GM19025 (cell line): Measurements from ENCODE around the gene CUL2.
"Not testable (repeated sequence)": the region's sequence is repeated elsewhere in the genome, so short reads cannot be mapped to it uniquely, and the experiment has no call there.

Experiments used
- ATAC-seq: cut with Tn5 transposase; IDR thresholded peaks from one replicate; pipeline ENCODE4 v1.9.1; 2021; ENCODE audit warnings: mild to moderate bottlenecking, low read depth, moderate library complexity; ENCODE audit not compliant: unreplicated experiment

The CUL2 gene

GRCh38 chr10:35025916-35026315 is 64.2 kb downstream of the CUL2 start:
- ATAC-seq = no peak

- ATAC-seq = no peak
Measured at GRCh38 chr10:35020481-35020880, 69.7 kb downstream of the CUL2 start.

- ATAC-seq = no peak
Measured at GRCh38 chr10:35019041-35020024, 70.8 kb downstream of the CUL2 start.

- ATAC-seq = no peak
Measured at GRCh38 chr10:35017608-35018007, 72.5 kb downstream of the CUL2 start.

- no peak for ATAC-seq
Measured at GRCh38 chr10:35015843-35016408, 74.2 kb downstream of the CUL2 start.

GRCh38 chr10:35012781-35013180 is 77.4 kb downstream of the CUL2 start:
- no peak for ATAC-seq

GRCh38 chr10:35011771-35012191 is 78.4 kb downstream of the CUL2 start:
- ATAC-seq = no peak

GRCh38 chr10:35007858-35008301 is 82.3 kb downstream of the CUL2 start:
- ATAC-seq = no peak

- ATAC-seq = no peak
Measured at GRCh38 chr10:35006836-35007235, 83.3 kb downstream of the CUL2 start.

- ATAC-seq = no peak
Measured at GRCh38 chr10:35005868-35006267, 84.3 kb downstream of the CUL2 start.

- no peak for ATAC-seq
Measured at GRCh38 chr10:35004651-35005050, 85.5 kb downstream of the CUL2 start.

GRCh38 chr10:35003906-35004305 is 86.2 kb downstream of the CUL2 start:
- no peak for ATAC-seq

GRCh38 chr10:35000936-35001335 is 89.2 kb downstream of the CUL2 start:
- no peak for ATAC-seq

- no peak for ATAC-seq
Measured at GRCh38 chr10:34999532-34999931, 90.6 kb downstream of the CUL2 start.

- no peak for ATAC-seq
Measured at GRCh38 chr10:34998940-34999339, 91.2 kb downstream of the CUL2 start.

- ATAC-seq = no peak
Measured at GRCh38 chr10:34996843-34997242, 93.3 kb downstream of the CUL2 start.

GRCh38 chr10:34995925-34996324 is 94.2 kb downstream of the CUL2 start:
- ATAC-seq = no peak

GRCh38 chr10:34994565-34995142 is 95.5 kb downstream of the CUL2 start:
- ATAC-seq = peak; percentile 81

GRCh38 chr10:34993782-34994181 is 96.4 kb downstream of the CUL2 start:
- ATAC-seq = no peak

- not testable (repeated sequence) for ATAC-seq
Measured at GRCh38 chr10:34991117-34991516, 99.0 kb downstream of the CUL2 start.

GRCh38 chr10:34988397-34989067 is 101.6 kb downstream of the CUL2 start:
- no peak for ATAC-seq
